ENCODE results near the gene CPEB3.

DNA sequence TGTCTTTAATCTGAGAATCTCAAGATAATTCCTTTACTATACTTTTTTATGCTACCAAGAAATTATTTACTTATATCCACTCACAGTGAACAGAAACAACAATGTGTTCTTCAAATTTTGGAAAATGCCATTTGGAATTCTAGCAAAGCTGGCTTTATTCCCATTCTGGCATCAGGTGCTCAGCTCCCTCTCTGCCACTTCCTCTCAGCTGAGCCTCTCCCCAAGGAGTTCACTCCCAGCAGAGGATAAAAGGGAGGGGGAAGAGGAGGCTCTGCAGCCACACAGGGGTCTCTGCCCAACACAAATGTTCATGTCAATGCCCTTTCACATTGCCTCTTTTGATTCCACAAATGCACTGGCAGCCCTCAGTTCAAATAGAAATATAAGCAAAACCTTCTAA lies 116.9 kb downstream of the CPEB3 start:
- TF ChIP-seq, protein P1, sequence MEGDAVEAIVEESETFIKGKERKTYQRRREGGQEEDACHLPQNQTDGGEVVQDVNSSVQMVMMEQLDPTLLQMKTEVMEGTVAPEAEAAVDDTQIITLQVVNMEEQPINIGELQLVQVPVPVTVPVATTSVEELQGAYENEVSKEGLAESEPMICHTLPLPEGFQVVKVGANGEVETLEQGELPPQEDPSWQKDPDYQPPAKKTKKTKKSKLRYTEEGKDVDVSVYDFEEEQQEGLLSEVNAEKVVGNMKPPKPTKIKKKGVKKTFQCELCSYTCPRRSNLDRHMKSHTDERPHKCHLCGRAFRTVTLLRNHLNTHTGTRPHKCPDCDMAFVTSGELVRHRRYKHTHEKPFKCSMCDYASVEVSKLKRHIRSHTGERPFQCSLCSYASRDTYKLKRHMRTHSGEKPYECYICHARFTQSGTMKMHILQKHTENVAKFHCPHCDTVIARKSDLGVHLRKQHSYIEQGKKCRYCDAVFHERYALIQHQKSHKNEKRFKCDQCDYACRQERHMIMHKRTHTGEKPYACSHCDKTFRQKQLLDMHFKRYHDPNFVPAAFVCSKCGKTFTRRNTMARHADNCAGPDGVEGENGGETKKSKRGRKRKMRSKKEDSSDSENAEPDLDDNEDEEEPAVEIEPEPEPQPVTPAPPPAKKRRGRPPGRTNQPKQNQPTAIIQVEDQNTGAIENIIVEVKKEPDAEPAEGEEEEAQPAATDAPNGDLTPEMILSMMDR (IDR thresholded peaks at IDR 0.05), result no peak
- TF ChIP-seq ZFX (IDR thresholded peaks at IDR 0.05; ENCODE audit: borderline replicate concordance), result no peak
